CD4-positive, alpha-beta T cell treated with Interleukin-15 for 4 hours (primary cell): ENCODE measurements around the gene GRIK5.
"Not testable (repeated sequence)": the region's sequence is repeated elsewhere in the genome, so short reads cannot be mapped to it uniquely, and the experiment has no call there.

ENCODE experiments used
- DNase-seq: peaks from one replicate; pipeline ENCODE4 v3.0.0-alpha.2; 2020; ENCODE audit warnings: low spot score

The GRIK5 gene

GRCh38 chr19:42010245-42011126, 59.5 kb downstream of the GRIK5 start:
- DNase-seq = no peak

- no peak for DNase-seq
Measured at GRCh38 chr19:42006569-42006968, 63.4 kb downstream of the GRIK5 start.

- DNase-seq = no peak
Measured at GRCh38 chr19:42005504-42005903, 64.5 kb downstream of the GRIK5 start.

GRCh38 chr19:42003506-42004294, 66.3 kb downstream of the GRIK5 start:
- no peak for DNase-seq

- DNase-seq = no peak
Measured at GRCh38 chr19:41999878-42000208, 70.2 kb downstream of the GRIK5 start.

- DNase-seq = no peak
Measured at GRCh38 chr19:41999071-41999877, 70.7 kb downstream of the GRIK5 start.

- peak; percentile 18 for DNase-seq
Measured at GRCh38 chr19:41998246-41999020, 71.6 kb downstream of the GRIK5 start.

GRCh38 chr19:41997851-41998229, 72.2 kb downstream of the GRIK5 start:
- no peak for DNase-seq

GRCh38 chr19:41997121-41997850, 72.7 kb downstream of the GRIK5 start:
- peak; percentile 29 for DNase-seq

- no peak for DNase-seq
Measured at GRCh38 chr19:41995959-41996797, 73.8 kb downstream of the GRIK5 start.

GRCh38 chr19:41994994-41995958, 74.7 kb downstream of the GRIK5 start:
- no peak for DNase-seq

- DNase-seq = peak; percentile 7
Measured at GRCh38 chr19:41994521-41994971, 75.5 kb downstream of the GRIK5 start.

GRCh38 chr19:41993612-41994483, 76.2 kb downstream of the GRIK5 start, which contains the start of gene ATP1A3:
TSS of gene ATP1A3 (minus strand) at chr19:41994230. CDS start at chr19:41994076, 154 bp downstream.
- DNase-seq = peak; percentile 50

- not testable (repeated sequence) for DNase-seq
Measured at GRCh38 chr19:41991925-41992569, 78.0 kb downstream of the GRIK5 start.

- DNase-seq = no peak
Measured at GRCh38 chr19:41991025-41991424, 79.0 kb downstream of the GRIK5 start.

- DNase-seq = no peak
Measured at GRCh38 chr19:41990615-41991014, 79.4 kb downstream of the GRIK5 start.

GRCh38 chr19:41990028-41990427, 80.0 kb downstream of the GRIK5 start:
- no peak for DNase-seq
